Kidney (tissue), 14 donors: ENCODE results near the gene ADPRS. TPM values are rescaled to one million over a fixed set of nuclear protein-coding genes. Genes with fewer than 3 reads are reported as not detected.

Experiments
- DNase-seq, 5 donors: peaks; one replicate each; pipeline ENCODE4 v3.0.0-alpha.2; 2013 to 2020
- FAIRE-seq: peaks from 2 replicates; lab custom pipeline; 2012; peaks lifted over from hg19 to GRCh38; lab: Jason Lieb, UNC
- H3K27ac ChIP-seq, 2 donors: one replicate each; pipeline ENCODE4 v1.7.0; 2013; ENCODE audit warnings: low read depth in 2 of 2, low read length in 2 of 2, inconsistent platforms in 1 of 2
- H3K27me3 ChIP-seq: one replicate; pipeline ENCODE4 v1.7.1; 2013; ENCODE audit warnings: low read length, inconsistent platforms; ENCODE audit not compliant: control insufficient read depth, insufficient read depth
- H3K36me3 ChIP-seq, 3 donors: one replicate each; pipeline versions ENCODE4 v1.7.0 to v1.7.1; 2013; ENCODE audit warnings: low read length in 3 of 3, control low read depth in 1 of 3, inconsistent platforms in 1 of 3; ENCODE audit not compliant: insufficient read depth in 3 of 3, control insufficient read depth in 2 of 3
- H3K4me1 ChIP-seq, 3 donors: one replicate each; pipeline versions ENCODE4 v1.7.0 to v1.7.1; 2013; ENCODE audit warnings: low read length in 3 of 3, inconsistent platforms in 1 of 3, low read depth in 1 of 3; ENCODE audit not compliant: control insufficient read depth in 2 of 3, insufficient read depth in 2 of 3
- H3K4me3 ChIP-seq, 3 donors: one replicate each; pipeline versions ENCODE4 v1.7.0 to v1.8.1; 2013; ENCODE audit warnings: low read length in 3 of 3, control low read depth in 1 of 3, inconsistent platforms in 1 of 3
- H3K9ac ChIP-seq, 3 donors: one replicate each; pipeline versions ENCODE4 v1.7.0 to v1.7.1; 2013; ENCODE audit warnings: low read length in 3 of 3, control low read depth in 1 of 3, inconsistent platforms in 1 of 3
- H3K9me3 ChIP-seq, 3 donors: one replicate each; pipeline versions ENCODE4 v1.7.0 to v1.7.1; 2013; ENCODE audit warnings: low read length in 3 of 3, control low read depth in 1 of 3, inconsistent platforms in 1 of 3; ENCODE audit not compliant: control insufficient read depth in 2 of 3, insufficient read depth in 1 of 3
- CTCF ChIP-seq: IDR thresholded peaks from 3 replicates; pipeline ENCODE4 v1.5.1; 2012; ENCODE audit warnings: mild to moderate bottlenecking, moderate library complexity, borderline replicate concordance; ENCODE audit not compliant: insufficient read depth; ENCODE audit errors: extremely low read depth
- intact Hi-C: fragments of 100-400 bp; cut with DNase I; formaldehyde crosslinking; loops from one replicate; pipeline ENCODE4 v1.11.1; 2022
- polyA plus RNA-seq: library from polyadenylated mRNA; stranded (reverse); fragments of 350-450 nt; fragmentation: Illumina TruSeq; extraction: RNeasy Lipid Tissue Mini Kit (QIAGEN cat#74804); gene quantifications from one replicate; pipeline ENCODE4 v1.2.3, GENCODE V29; 2014; ENCODE audit warnings: low read depth, low replicate concordance; ENCODE audit not compliant: insufficient read depth
- total RNA-seq: library from RNA; stranded (reverse); fragmentation: NEBNext Ultra II Directional; extraction: Animal tissue kit (Norgen Biotek cat#: 25700); gene quantifications from one replicate; pipeline ENCODE4 v1.2.1, GENCODE V29; 2021
- donor health status: control.
- donor health status: control.
- donor health status: control.
- donor health status: control.
- donor health status: control.
- donor health status: DM: yes; HTN: yes; CAD: no.
- donor health status: Normal renal cell carcinoma (clear cell type).

The ADPRS gene
- total and polyA plus RNA-seq, 2 donors from 2014 or later, result 26.9 to 36.4 TPM

DNA sequence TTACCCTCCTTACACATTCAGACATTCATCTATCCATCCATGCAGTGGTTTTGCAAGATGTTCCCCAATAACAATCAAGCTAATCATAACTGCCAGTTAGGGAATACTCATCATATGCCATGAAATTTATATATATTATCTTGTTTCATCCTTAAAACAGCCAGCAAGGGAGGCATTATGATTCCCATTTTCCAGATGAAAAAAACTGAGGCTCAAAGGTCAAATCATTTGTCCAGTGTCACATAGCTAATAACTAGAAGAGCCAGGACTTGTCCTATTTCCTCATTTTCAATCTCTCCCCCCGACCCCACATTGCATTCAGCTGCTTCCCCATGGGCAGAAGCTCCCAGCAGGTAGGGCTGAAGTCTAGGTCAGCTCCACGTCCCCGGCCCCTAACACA, 43.3 kb downstream of the ADPRS start:
- intact Hi-C loops, result no loop called here
- DNase-seq, result no peak

GRCh38 chr1:36133484-36133883, 44.8 kb downstream of the ADPRS start:
- H3K36me3 ChIP-seq, result peaks cover 0 to 18% (median 15%) of the 10 kb centered on the region in 3 donors
- TF ChIP-seq CTCF, result no peak
- H3K4me1 ChIP-seq, result peaks cover 0 to 2% (median 0%) of the 10 kb centered on the region in 3 donors
- no peak for FAIRE-seq
- no peak overlapping the region for H3K27ac ChIP-seq
- H3K4me3 ChIP-seq, result no peak overlapping the region
- intact Hi-C loops, result no loop called here
- peak in 1 of 5 donors; percentile 93 for DNase-seq
- no peaks in the 10 kb centered on the region for H3K9me3 ChIP-seq
- H3K27me3 ChIP-seq, result no peaks in the 10 kb centered on the region
- no peak overlapping the region for H3K9ac ChIP-seq

More for the DNA sequence above, 43.3 kb downstream of the ADPRS start:
- H3K9ac ChIP-seq, result no peak overlapping the region
- TF ChIP-seq CTCF, result no peak
- H3K27ac ChIP-seq, result no peak overlapping the region
- no peaks in the 10 kb centered on the region for H3K27me3 ChIP-seq
- no peak for FAIRE-seq
- H3K36me3 ChIP-seq, result peaks cover 0 to 4% (median 4%) of the 10 kb centered on the region in 3 donors
- peaks cover 0 to 2% (median 0%) of the 10 kb centered on the region in 3 donors for H3K4me1 ChIP-seq
- no peak overlapping the region for H3K4me3 ChIP-seq
- H3K9me3 ChIP-seq, result no peaks in the 10 kb centered on the region

- TF ChIP-seq CTCF, result no peak
- Histone ChIP-seq H3K4me3 (no peak overlapping the region), H3K36me3 (peaks cover 0 to 19% (median 15%) of the 10 kb centered on the region in 3 donors), H3K27ac (no peak overlapping the region), H3K27me3 (no peaks in the 10 kb centered on the region), H3K9ac (no peak overlapping the region), H3K9me3 (no peaks in the 10 kb centered on the region), H3K4me1 (peaks cover 0 to 2% (median 0%) of the 10 kb centered on the region in 3 donors)
- no peak for DNase-seq
- intact Hi-C loops, result no loop called here
- FAIRE-seq, result no peak
Observed at GRCh38 chr1:36134031-36134430, 45.3 kb downstream of the ADPRS start.
